ENCODE results near the gene SHISA6.

Gene SHISA6

GRCh38 chr17:11304568-11304967 lies 63.6 kb downstream of the SHISA6 start:
- ATAC-seq = no peak
- TF ChIP-seq ZFP3 (CRISPR knock-in tag; IDR thresholded peaks at IDR 0.05) = no peak
- TF ChIP-seq SNAI2 (CRISPR knock-in tag; IDR thresholded peaks at IDR 0.05) = no peak
- TF ChIP-seq TSHZ2 (CRISPR knock-in tag; IDR thresholded peaks at IDR 0.05) = no peak
- TF ChIP-seq GLIS3 (CRISPR knock-in tag; IDR thresholded peaks at IDR 0.05) = no peak
- no peak for TF ChIP-seq ZNF8 (CRISPR knock-in tag; IDR thresholded peaks at IDR 0.05)
- TF ChIP-seq RARB (CRISPR knock-in tag; IDR thresholded peaks at IDR 0.05) = no peak
- TF ChIP-seq, protein P1, sequence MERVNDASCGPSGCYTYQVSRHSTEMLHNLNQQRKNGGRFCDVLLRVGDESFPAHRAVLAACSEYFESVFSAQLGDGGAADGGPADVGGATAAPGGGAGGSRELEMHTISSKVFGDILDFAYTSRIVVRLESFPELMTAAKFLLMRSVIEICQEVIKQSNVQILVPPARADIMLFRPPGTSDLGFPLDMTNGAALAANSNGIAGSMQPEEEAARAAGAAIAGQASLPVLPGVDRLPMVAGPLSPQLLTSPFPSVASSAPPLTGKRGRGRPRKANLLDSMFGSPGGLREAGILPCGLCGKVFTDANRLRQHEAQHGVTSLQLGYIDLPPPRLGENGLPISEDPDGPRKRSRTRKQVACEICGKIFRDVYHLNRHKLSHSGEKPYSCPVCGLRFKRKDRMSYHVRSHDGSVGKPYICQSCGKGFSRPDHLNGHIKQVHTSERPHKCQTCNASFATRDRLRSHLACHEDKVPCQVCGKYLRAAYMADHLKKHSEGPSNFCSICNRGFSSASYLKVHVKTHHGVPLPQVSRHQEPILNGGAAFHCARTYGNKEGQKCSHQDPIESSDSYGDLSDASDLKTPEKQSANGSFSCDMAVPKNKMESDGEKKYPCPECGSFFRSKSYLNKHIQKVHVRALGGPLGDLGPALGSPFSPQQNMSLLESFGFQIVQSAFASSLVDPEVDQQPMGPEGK (CRISPR knock-in tag; IDR thresholded peaks at IDR 0.05; ENCODE audit: borderline replicate concordance) = no peak
- no peak for TF ChIP-seq TOX (CRISPR knock-in tag; IDR thresholded peaks at IDR 0.05; ENCODE audit: borderline replicate concordance)
- no peak for TF ChIP-seq POU6F1 (CRISPR knock-in tag; IDR thresholded peaks at IDR 0.05; ENCODE audit: borderline replicate concordance, low read depth)
- TF ChIP-seq BACH2 (CRISPR knock-in tag; IDR thresholded peaks at IDR 0.05; ENCODE audit: borderline replicate concordance) = no peak
- TF ChIP-seq ISL1 (CRISPR knock-in tag; IDR thresholded peaks at IDR 0.05) = no peak
- no peak for TF ChIP-seq ZC3H10 (CRISPR knock-in tag; IDR thresholded peaks at IDR 0.05)

DNA sequence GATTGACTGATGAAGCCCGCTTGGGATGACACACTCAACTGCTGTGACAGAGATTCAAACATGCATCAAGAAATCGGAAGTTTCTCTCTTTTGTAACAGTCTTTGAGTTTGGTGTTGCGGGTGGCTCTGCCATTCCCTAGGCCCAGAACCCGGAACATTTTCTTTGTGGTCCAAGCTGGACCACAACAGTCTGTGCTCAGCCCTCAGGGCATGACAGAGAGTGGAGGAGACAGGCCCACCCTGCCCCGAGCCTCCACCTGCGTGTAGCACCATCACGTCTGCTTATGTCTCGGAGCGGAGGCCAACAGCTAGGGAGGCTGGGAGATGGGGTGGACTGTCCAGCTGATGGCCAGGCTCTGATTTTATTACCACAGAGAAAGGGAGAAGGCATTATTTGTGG lies 64.5 kb downstream of the SHISA6 start:
- ATAC-seq = no peak
- no peak for TF ChIP-seq BACH2 (CRISPR knock-in tag; IDR thresholded peaks at IDR 0.05; ENCODE audit: borderline replicate concordance)
- no peak for TF ChIP-seq ZC3H10 (CRISPR knock-in tag; IDR thresholded peaks at IDR 0.05)
- no peak for TF ChIP-seq CREB5 (CRISPR knock-in tag; IDR thresholded peaks at IDR 0.05; ENCODE audit: low read depth)
- TF ChIP-seq TOX (CRISPR knock-in tag; IDR thresholded peaks at IDR 0.05; ENCODE audit: borderline replicate concordance) = no peak
- no peak for TF ChIP-seq TCF4 (CRISPR knock-in tag; IDR thresholded peaks at IDR 0.05; ENCODE audit: borderline replicate concordance)
- no peak for TF ChIP-seq TSHZ2 (CRISPR knock-in tag; IDR thresholded peaks at IDR 0.05)
- no peak for TF ChIP-seq CSDC2 (CRISPR knock-in tag; IDR thresholded peaks at IDR 0.05)
- TF ChIP-seq ZNF70 (CRISPR knock-in tag; IDR thresholded peaks at IDR 0.05) = no peak
- no peak for TF ChIP-seq ISL1 (CRISPR knock-in tag; IDR thresholded peaks at IDR 0.05)
- TF ChIP-seq SNAI2 (CRISPR knock-in tag; IDR thresholded peaks at IDR 0.05) = no peak
- TF ChIP-seq RARB (CRISPR knock-in tag; IDR thresholded peaks at IDR 0.05) = no peak
- no peak for TF ChIP-seq ESRRG (CRISPR knock-in tag; IDR thresholded peaks at IDR 0.05)
- TF ChIP-seq, protein P1 (CRISPR knock-in tag; IDR thresholded peaks at IDR 0.05; ENCODE audit: borderline replicate concordance) = no peak
- TF ChIP-seq ZNF565 (CRISPR knock-in tag; conservative IDR thresholded peaks at IDR 0.05; ENCODE audit: low read depth) = no peak
- TF ChIP-seq, protein P2, sequence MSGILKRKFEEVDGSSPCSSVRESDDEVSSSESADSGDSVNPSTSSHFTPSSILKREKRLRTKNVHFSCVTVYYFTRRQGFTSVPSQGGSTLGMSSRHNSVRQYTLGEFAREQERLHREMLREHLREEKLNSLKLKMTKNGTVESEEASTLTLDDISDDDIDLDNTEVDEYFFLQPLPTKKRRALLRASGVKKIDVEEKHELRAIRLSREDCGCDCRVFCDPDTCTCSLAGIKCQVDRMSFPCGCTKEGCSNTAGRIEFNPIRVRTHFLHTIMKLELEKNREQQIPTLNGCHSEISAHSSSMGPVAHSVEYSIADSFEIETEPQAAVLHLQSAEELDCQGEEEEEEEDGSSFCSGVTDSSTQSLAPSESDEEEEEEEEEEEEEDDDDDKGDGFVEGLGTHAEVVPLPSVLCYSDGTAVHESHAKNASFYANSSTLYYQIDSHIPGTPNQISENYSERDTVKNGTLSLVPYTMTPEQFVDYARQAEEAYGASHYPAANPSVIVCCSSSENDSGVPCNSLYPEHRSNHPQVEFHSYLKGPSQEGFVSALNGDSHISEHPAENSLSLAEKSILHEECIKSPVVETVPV (CRISPR knock-in tag; IDR thresholded peaks at IDR 0.05) = no peak
- no peak for TF ChIP-seq ZFP30 (CRISPR knock-in tag; IDR thresholded peaks at IDR 0.05)
- no peak for TF ChIP-seq POU6F1 (CRISPR knock-in tag; IDR thresholded peaks at IDR 0.05; ENCODE audit: borderline replicate concordance, low read depth)
- TF ChIP-seq PPARA (CRISPR knock-in tag; IDR thresholded peaks at IDR 0.05; ENCODE audit: borderline replicate concordance) = no peak
- TF ChIP-seq ZFP3 (CRISPR knock-in tag; IDR thresholded peaks at IDR 0.05) = no peak

Measured in SK-N-SH treated with all-trans-retinoic acid at 6 μM for 48 hours (cell line).